ENCODE results near the gene POLD2.

The POLD2 gene

DNA sequence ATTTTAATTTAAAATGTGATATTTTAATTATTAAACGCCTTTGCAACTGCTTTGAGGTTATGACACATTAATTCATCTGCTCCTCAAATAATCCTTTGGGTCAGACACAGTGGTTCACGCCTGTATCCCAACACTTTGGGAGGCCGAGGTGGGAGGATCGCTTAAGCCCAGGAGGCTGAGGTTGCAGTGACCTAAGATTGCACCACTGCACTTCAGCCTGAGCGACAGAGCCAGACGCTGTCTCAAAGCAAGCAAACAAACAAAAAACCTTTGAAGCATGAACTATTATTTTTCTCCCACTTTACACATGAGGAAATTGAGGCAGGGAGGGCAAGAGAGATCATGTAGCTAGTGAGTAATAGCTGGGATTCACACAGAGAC is 1.5 kb upstream of the POLD2 start:
- no peak for DNase-seq (ENCODE audit: low read depth)
- H3K4me3 ChIP-seq (ENCODE audit: low read depth, low read length) = no peak overlapping the region
- TF ChIP-seq MYC (IDR thresholded peaks at IDR 0.05; ENCODE audit: low read depth, low read length) (no peak), POLR2A (IDR thresholded peaks at IDR 0.05; ENCODE audit: extremely low read depth, insufficient read length) (no peak)
- TF ChIP-seq, protein P1, sequence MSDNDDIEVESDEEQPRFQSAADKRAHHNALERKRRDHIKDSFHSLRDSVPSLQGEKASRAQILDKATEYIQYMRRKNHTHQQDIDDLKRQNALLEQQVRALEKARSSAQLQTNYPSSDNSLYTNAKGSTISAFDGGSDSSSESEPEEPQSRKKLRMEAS (IDR thresholded peaks at IDR 0.05; ENCODE audit: low read depth, low read length) = no peak
- TF ChIP-seq, protein P2, sequence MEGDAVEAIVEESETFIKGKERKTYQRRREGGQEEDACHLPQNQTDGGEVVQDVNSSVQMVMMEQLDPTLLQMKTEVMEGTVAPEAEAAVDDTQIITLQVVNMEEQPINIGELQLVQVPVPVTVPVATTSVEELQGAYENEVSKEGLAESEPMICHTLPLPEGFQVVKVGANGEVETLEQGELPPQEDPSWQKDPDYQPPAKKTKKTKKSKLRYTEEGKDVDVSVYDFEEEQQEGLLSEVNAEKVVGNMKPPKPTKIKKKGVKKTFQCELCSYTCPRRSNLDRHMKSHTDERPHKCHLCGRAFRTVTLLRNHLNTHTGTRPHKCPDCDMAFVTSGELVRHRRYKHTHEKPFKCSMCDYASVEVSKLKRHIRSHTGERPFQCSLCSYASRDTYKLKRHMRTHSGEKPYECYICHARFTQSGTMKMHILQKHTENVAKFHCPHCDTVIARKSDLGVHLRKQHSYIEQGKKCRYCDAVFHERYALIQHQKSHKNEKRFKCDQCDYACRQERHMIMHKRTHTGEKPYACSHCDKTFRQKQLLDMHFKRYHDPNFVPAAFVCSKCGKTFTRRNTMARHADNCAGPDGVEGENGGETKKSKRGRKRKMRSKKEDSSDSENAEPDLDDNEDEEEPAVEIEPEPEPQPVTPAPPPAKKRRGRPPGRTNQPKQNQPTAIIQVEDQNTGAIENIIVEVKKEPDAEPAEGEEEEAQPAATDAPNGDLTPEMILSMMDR (IDR thresholded peaks at IDR 0.05; ENCODE audit: low read depth, low read length) = no peak

DNA sequence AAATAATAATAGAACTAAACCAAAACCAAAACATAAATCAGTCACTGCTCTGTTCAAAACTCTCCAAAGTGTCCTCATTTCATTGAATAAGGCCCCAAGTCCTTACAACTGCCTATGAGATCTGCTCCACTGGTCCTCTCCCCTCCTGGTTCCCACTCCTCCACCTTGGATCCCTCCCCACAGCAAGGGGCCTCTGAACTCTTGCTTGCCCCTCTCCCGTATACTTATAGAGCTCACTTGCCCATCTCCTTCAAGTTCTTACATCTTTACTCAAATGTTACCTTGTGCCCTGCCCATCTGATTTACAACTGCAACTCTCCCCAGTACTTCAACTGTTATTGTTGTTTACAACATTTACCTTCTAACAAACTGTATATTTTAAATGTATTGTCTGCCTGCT is 819 bp downstream of the POLD2 start:
- DNase-seq (ENCODE audit: low read depth) = no peak
- TF ChIP-seq POLR2A (IDR thresholded peaks at IDR 0.05; ENCODE audit: extremely low read depth, insufficient read length) = no peak
- TF ChIP-seq, protein P1 (IDR thresholded peaks at IDR 0.05; ENCODE audit: low read depth, low read length) = no peak
- TF ChIP-seq, protein P2 (IDR thresholded peaks at IDR 0.05; ENCODE audit: low read depth, low read length) = no peak
- no peak for TF ChIP-seq MYC (IDR thresholded peaks at IDR 0.05; ENCODE audit: low read depth, low read length)
- H3K4me3 ChIP-seq (ENCODE audit: low read depth, low read length) = peak overlapping the region; percentile 98

DNA sequence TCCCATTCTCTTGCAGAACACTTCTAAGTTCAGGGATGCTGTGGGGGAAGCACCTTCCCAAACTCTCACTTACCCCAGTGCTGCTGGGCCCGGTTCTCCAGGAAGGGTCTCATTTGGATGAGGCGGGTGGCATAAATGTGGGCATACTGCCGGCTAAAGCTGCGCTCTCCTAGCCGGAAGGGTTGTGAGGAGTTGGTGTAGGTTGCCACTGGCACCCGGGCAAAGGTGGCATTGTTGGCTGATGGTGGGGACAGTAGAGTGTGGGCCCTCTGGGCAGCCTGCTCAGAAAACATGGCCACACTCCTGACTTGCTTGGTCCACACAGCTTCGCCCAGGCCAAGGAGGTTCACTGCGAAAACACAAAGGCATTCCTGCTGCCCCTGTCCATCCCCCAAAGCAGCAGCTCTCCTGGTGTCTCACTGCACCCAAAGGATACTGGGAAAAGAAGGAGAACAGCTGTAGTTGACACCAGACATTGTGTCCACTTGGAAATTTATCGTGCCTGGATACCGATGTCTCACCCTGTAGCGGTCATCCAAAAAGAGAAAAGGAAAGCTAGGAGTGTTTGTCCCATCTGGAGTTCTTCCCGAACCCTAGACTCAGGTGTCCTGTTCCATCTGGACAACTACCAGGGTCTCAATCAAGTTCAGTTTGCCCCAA is 1.5 kb downstream of the POLD2 start:
- no peak for DNase-seq (ENCODE audit: low read depth)
- no peak for TF ChIP-seq MYC (IDR thresholded peaks at IDR 0.05; ENCODE audit: low read depth, low read length)
- TF ChIP-seq, protein P2 (IDR thresholded peaks at IDR 0.05; ENCODE audit: low read depth, low read length) = no peak
- TF ChIP-seq, protein P1 (IDR thresholded peaks at IDR 0.05; ENCODE audit: low read depth, low read length) = no peak
- TF ChIP-seq POLR2A (IDR thresholded peaks at IDR 0.05; ENCODE audit: extremely low read depth, insufficient read length) = no peak
- peak overlapping the region; percentile 98 for H3K4me3 ChIP-seq (ENCODE audit: low read depth, low read length)

DNA sequence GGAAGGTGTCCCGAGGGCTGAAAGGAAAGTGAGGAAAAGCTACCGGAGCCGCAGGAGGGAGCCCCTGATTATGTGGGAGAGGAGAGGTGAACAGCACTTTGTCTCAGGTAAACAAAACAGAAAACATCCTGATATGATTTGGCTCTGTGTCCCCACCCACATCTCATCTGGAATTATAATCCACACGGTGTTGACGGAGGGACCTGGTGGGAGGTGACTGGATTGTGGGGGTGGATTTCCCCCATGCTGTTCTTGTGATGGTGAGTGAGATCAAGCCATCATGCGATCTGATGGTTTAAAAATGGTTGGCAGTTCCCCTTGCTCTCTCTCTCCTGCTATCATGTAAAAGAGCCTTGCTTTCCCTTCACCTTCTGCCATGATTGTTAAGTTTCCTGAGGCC is 3.0 kb downstream of the POLD2 start:
- no peak overlapping the region for H3K4me3 ChIP-seq (ENCODE audit: low read depth, low read length)
- TF ChIP-seq MYC (IDR thresholded peaks at IDR 0.05; ENCODE audit: low read depth, low read length) = no peak
- no peak for DNase-seq (ENCODE audit: low read depth)

DNA sequence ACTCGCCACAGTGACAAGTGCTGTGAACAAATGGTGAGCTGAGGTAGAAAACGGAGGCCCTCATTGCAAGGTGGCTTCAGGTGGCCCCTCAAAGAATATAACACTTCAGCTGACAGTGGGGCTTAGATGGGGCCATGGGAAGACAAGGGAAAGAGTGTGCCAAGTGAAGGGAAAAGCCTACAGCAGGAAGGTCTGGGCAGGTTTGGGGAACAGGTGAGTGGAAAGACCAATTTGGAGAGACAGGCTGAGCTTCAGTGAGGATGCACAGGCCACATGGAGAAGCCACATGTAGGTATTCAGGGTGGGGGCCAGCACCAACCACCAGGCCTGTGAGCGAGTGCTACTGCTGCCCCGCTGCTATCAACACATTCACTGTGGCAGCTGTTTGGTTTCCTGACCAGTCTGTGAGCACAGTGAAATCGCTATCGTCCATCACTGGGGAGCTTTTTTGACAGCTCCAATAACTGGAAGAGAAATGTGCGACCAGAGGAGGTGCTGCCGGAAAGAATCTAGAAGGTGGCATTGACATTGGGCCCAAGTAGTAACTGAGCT is 3.4 kb downstream of the POLD2 start:
- TF ChIP-seq, protein P1 (IDR thresholded peaks at IDR 0.05; ENCODE audit: low read depth, low read length) = no peak
- TF ChIP-seq MYC (IDR thresholded peaks at IDR 0.05; ENCODE audit: low read depth, low read length) (no peak), POLR2A (IDR thresholded peaks at IDR 0.05; ENCODE audit: extremely low read depth, insufficient read length) (no peak)
- TF ChIP-seq, protein P2 (IDR thresholded peaks at IDR 0.05; ENCODE audit: low read depth, low read length) = no peak

DNA sequence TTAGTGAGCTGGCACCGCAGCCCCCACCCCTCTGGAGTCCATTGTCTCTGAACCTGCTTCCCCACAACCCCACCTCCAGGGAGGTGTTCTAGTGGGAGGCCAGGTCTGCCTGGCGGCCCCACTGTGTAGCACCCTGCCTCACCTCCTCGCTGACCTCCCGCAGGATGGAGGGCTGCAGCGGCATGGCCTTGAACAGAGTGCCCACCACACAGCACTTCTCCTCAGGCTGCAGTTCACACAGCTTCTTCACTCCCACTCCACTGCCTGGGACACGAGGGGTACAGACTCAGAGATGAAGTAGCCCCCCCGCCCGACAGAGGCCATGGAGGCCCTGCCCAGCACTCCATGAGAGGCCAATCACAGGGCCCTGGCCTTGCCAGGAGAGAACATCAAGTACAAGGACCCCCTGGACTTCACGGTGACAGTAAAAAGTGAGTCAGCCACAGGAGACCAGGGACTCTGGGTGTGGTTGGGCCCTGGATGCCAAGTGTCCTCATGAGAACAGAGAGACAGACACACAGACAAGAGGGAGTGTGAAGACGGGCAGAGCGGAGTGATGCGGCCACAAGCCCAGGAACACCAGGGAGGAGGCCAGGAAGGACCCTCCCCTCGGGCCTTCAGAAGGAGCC is 5.4 kb downstream of the POLD2 start:
- DNase-seq (ENCODE audit: low read depth) = no peak
- TF ChIP-seq POLR2A (IDR thresholded peaks at IDR 0.05; ENCODE audit: extremely low read depth, insufficient read length) (no peak), MYC (IDR thresholded peaks at IDR 0.05; ENCODE audit: low read depth, low read length) (no peak)
- TF ChIP-seq, protein P2 (IDR thresholded peaks at IDR 0.05; ENCODE audit: low read depth, low read length) = no peak
- TF ChIP-seq, protein P1 (IDR thresholded peaks at IDR 0.05; ENCODE audit: low read depth, low read length) = no peak
- no peak overlapping the region for H3K4me3 ChIP-seq (ENCODE audit: low read depth, low read length)

More for the DNA sequence above, 3.4 kb downstream of the POLD2 start:
- DNase-seq (ENCODE audit: low read depth) = no peak
- H3K4me3 ChIP-seq (ENCODE audit: low read depth, low read length) = no peak overlapping the region

Data from NB4 (cell line).